ENCODE measurements around the gene MYO18A.

GRCh38 chr17:29140051-29140621 is 40.1 kb downstream of the MYO18A start:
- TF ChIP-seq CTCF (IDR thresholded peaks at IDR 0.05; ENCODE audit: borderline replicate concordance, extremely low read depth, low read length, poor library complexity, severe bottlenecking) (no peak), EZH2 (IDR thresholded peaks at IDR 0.05; ENCODE audit: borderline replicate concordance, low read depth, low read length, severe bottlenecking) (no peak)

Data from DND-41 (cell line).